GM12891 (cell line): ENCODE data around the gene RBM33.

Experiments
- DNase-seq: peaks from one replicate; pipeline ENCODE4 v3.0.0; 2011; ENCODE audit warnings: low spot score; ENCODE audit not compliant: insufficient read length
- FAIRE-seq: peaks from 2 replicates; lab custom pipeline; 2011; peaks lifted over from hg19 to GRCh38; lab: Jason Lieb, UNC
- PAX5 ChIP-seq: IDR thresholded peaks from 2 replicates; pipeline ENCODE4 v1.6.1; 2011; ENCODE audit warnings: low read length, moderate library complexity, mild to moderate bottlenecking; ENCODE audit not compliant: insufficient read depth, severe bottlenecking
- POLR2A ChIP-seq: IDR thresholded peaks from 2 replicates; pipeline ENCODE4 v1.6.1; 2011; ENCODE audit warnings: low read depth, low read length, control low read depth
- POLR2AphosphoS5 ChIP-seq: IDR thresholded peaks from 2 replicates; pipeline ENCODE4 v1.6.1; 2011; ENCODE audit warnings: low read depth, low read length, control low read depth
- POU2F2 ChIP-seq: IDR thresholded peaks from 2 replicates; pipeline ENCODE4 v1.6.1; 2011; ENCODE audit warnings: low read depth, mild to moderate bottlenecking, control low read depth, low read length, moderate library complexity
- SPI1 ChIP-seq: IDR thresholded peaks from 2 replicates; pipeline ENCODE4 v1.6.1; 2011; ENCODE audit warnings: low read depth, low read length, control low read depth
- TAF1 ChIP-seq: IDR thresholded peaks from 2 replicates; pipeline ENCODE4 v1.6.1; 2011; ENCODE audit warnings: low read depth, low read length, control low read depth

Gene RBM33

DNA sequence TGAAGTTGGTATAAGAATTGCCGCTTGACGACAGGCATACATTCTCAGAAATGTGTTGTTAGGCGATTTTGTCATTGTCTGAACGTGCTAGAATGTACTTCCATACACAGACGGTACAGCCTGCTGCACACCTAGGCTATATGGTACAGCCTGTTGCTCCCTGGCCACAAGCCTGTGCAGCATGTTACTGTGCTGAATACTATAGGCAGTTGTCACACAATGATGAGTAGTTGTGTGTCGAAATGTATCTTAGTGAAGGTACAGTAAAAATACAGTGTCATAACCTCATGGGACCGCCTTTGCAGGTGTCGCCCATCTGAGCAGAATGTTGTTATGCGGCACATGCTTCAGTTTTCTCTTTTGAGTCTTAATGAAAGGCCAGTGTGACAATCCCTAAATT, 101.3 kb downstream of the RBM33 start:
- FAIRE-seq = peak; percentile 94
- TF ChIP-seq POLR2AphosphoS5 (0 out of 2 replicates have a peak, but pooled peaks have one; percentile 24), SPI1 (no peak), TAF1 (no peak), POLR2A (no peak)
- no peak for DNase-seq

DNA sequence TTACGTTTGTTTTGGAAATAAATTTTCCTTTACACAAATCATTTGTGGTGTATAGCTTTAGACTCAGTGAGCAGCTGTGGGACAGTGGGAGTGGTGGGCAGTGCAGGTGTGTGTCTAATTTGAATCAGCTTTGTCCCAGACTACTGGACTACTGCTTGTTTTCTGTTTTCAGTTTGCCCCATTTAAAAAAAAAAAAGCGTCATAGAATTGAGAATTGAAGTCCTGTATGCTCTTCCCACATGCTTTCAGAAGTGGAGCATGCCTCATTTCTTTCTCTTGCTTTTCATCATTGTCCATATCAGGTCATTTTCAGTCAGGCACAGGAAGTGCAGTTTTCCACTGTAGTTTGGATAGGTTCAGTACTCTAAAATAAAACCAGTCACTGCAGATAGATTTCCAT, 101.7 kb downstream of the RBM33 start:
- FAIRE-seq = no peak
- TF ChIP-seq POU2F2 (no peak), SPI1 (0 out of 2 replicates have a peak, but pooled peaks have one; percentile 14), PAX5 (no peak), TAF1 (no peak), POLR2AphosphoS5 (no peak), POLR2A (no peak)
- no peak for DNase-seq

DNA sequence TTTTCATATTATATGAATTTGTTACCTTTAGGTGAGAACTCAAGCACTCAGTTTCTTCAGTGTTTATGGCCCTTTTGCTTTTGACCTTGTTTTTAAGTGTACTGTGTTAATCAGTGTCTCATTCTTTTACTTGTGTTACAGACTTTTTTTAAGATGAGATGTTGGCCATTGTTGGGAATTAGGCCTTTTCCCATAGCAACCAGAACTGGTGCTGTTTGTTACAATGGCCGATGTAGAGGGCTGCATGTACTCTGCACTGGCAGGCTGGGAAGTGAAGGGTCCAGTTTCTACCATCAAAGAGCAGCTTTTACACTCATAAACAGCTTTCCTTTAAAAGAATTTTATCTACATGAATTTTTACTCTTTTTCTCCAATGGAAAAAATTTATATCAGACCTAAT, 102.7 kb downstream of the RBM33 start:
- TF ChIP-seq SPI1 (no peak), PAX5 (no peak), POLR2A (no peak), POU2F2 (no peak), POLR2AphosphoS5 (no peak), TAF1 (no peak)
- FAIRE-seq (no peak), DNase-seq (no peak)

DNA sequence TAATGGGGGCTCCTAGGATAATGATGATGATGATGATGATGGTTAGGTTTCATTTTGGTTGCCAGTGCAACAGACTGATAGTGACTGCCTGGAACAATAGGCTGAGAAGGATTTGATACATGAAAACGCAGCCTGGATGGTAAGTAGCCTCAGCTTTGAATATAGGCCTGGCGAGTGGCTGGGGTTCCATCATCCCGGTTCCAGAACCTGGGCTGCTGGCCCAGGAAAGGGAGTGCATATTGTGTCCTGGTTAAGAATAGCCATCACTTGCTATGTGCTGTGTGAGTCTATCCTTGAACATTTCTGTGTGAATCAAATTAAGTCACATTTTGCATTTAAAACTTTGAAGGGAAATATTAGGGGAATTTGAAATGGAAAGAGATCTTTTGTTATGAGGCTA, 105.1 kb downstream of the RBM33 start:
- DNase-seq (no peak), FAIRE-seq (peak; percentile 56)
- no peak for TF ChIP-seq POU2F2
- no peak for TF ChIP-seq POLR2AphosphoS5
- TF ChIP-seq POLR2A = no peak
- no peak for TF ChIP-seq PAX5
- no peak for TF ChIP-seq SPI1
- no peak for TF ChIP-seq TAF1

DNA sequence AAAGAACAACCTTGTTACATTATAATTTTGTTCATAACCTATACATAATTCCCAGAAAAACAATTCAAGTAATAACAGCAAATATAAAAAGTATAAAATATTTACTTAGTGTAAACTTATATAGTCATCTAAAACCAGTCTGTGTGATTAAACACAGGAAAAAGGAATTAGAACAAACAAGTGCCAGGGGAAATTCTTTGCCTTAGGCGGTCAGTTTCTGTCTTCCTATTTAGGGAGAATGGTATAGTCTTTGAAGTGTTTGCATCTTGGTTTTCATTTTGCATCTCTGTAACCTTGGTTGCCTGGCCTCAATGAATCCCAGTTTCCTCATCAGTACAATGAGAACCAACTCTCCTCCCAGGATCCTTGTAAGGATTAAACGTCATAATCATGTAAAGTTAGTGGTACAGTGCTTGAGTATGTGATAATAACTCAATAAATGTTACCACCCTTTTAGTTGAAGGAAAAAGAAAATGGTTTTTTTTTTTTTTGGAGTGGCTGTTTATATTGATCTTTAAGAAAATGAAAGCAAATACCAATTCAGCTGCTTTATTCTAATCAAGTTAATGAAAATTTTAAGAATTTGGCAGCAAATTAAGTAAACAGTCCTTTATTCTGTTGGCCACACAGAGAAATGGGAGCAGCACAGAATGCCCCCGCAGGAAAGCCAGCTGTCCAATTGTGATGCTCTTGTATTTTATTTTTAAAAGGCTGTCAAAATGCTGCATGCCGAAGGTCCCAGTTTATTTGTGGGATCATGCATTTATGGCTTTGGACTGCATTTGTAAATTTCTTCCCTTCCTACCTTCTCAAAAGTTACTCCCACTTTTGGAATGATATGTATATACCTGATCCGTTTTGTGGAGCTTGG, 106.0 kb downstream of the RBM33 start:
- FAIRE-seq = no peak
- no peak for DNase-seq
- TF ChIP-seq POLR2AphosphoS5 (no peak), POLR2A (no peak), SPI1 (no peak), TAF1 (no peak), PAX5 (no peak), POU2F2 (no peak)

DNA sequence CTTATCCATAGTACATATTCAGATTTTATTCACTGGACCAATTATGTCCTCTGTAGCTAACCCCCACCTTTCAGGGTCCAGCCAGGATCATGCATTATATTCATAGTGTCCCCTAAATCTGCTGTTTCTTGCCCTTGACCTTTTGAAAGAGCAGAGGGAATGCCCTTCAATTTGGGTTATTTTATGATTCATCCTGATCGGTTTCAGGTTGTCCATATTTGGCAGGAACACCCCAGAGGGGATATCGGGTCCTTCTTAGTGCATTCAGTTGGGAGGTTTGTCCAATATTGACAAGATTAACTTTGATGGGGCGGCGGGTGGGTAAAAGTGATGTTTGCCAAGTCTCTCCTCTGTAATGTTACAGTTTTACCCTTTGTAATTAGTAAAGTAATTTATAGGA, 106.9 kb downstream of the RBM33 start:
- FAIRE-seq (no peak), DNase-seq (no peak)
- TF ChIP-seq POU2F2 = no peak
- TF ChIP-seq POLR2A = no peak
- TF ChIP-seq PAX5 = no peak
- no peak for TF ChIP-seq POLR2AphosphoS5
- no peak for TF ChIP-seq SPI1
- TF ChIP-seq TAF1 = no peak

DNA sequence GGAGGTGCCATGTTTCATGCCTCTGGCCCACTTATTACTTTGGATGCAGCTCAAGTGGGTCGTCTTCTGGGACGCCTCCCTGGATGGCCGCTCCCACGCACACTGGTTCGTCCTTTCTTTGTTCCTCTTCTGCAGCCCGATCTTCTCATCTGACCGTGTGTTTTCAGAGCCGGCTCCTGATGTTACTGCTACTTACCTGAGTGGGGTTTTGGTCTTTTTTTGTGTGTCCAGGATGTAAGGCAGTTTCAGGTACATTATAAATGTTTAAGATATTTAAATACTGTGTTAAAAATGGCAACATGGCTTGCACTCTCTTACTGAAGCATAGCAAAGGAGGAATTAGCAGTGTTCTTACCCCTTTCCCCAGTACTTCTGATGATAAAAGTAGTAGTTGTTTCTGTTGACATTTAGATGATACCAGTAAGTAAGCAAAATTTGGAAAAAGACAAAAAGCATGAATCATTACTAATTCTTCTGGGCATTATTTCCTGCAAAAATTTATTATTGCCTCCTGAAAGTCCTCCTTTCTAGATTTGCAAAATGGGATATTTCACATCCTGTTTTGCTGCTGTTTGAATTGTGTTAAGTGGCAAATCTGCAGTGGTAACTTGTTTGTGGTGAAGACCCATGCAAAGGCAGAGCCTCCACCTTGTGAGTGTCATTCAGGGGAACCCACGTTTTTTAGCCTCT, 108.4 kb downstream of the RBM33 start:
- FAIRE-seq = peak; percentile 90
- DNase-seq = no peak
- TF ChIP-seq TAF1 (no peak), SPI1 (peak; percentile 82)

DNA sequence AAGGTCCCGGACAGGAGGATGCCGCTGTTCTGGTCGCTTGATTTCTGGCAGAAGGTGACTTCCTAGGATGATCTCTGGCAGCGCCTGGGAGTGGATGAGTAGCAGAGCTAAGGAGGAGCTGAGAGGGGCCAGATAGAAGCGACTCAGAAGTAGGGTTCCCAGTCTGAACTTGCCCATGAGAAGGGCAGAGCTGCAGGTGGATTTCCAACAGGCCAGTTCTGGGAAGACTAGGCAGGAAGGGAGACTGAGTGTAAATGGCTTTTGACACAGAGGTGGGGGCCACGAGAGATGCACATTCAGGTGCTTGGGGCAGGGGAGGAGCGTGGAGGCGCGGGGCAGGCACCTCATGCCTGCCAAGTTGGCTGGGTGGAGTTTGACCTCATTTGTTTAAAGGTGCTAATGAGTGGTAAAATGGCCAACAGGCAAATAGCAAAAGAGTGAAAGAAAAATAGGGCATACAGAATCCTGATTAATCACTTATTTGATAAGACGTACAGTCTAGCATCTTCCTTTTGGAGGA, 109.0 kb downstream of the RBM33 start:
- DNase-seq = no peak
- no peak for TF ChIP-seq PAX5
- no peak for TF ChIP-seq SPI1
- no peak for TF ChIP-seq POU2F2
- no peak for TF ChIP-seq TAF1
- TF ChIP-seq POLR2A = no peak
- no peak for TF ChIP-seq POLR2AphosphoS5
- FAIRE-seq = no peak

DNA sequence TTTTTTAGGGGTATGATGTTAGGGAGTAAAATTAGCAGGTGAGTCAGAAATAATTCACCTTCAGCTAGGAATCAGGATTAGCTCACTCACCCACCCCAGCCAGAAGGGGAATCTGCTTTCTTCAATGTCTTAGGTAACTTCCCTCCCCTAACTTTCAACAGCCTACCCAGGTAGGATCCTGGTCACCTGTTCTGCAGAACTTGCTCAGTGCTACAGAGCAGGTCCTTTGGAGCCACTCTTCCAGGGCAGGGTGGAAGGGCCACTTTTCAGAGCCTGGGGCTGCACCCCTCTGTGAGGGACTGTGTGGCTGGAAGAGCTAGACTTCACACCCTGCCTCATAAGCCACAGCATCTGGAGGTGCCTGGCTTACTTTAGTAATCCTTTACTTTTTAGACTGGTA, 109.7 kb downstream of the RBM33 start:
- TF ChIP-seq SPI1 (no peak), POU2F2 (no peak), POLR2A (no peak), PAX5 (no peak), POLR2AphosphoS5 (no peak), TAF1 (no peak)
- FAIRE-seq = no peak
- DNase-seq = no peak

DNA sequence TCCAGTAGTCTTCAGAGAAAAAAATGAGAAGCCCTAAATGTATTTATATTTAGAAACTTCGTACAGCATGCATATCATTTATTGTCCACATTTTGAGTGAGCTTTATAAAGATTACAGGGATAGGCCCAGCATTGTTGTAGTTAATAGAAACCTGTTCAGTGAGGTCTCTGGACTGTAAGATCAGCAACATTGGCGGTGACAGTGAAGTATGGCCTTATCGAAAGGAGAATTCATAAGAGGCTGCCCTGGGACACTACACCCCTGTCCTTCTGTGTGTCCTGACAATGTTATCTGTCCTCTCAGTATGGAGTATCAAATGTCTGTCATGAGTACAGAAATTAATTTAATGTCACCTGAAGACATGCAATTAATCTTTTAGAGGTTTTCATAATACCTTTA, 110.6 kb downstream of the RBM33 start:
- TF ChIP-seq PAX5 (no peak), POLR2A (no peak), POU2F2 (no peak), SPI1 (no peak), TAF1 (no peak), POLR2AphosphoS5 (no peak)

More for the DNA sequence above, 110.6 kb downstream of the RBM33 start:
- DNase-seq (no peak), FAIRE-seq (peak; percentile 41)
